GM12878 (cell line): ENCODE data around the gene NFATC2. TPM values are rescaled to one million over a fixed set of nuclear protein-coding genes. Genes with fewer than 3 reads are reported as not detected.

Source experiments
- ATAC-seq: fragments of 200-7000 bp; cut with Tn5 transposase; 3 replicates; pipeline ENCODE4 v1.9.1; 2020; ENCODE audit warnings: mild to moderate bottlenecking, moderate library complexity
- BruUV-seq: library from RNA; stranded (reverse); fragments of 400-500 nt; replicated peaks from 2 replicates; lab custom pipeline; 2021; lab: Mats Ljungman, UMichigan
- CTCF ChIA-PET: fragments of 300-600 bp; sonication (Branson Sonifier 250); formaldehyde crosslinking; extraction: SDS; loops from one replicate; lab custom pipeline; 2021; ENCODE audit warnings: inconsistent platforms; lab: Yijun Ruan, JAX
- POLR2A ChIA-PET: fragments of 350-600 bp; formaldehyde crosslinking; extraction: SDS; loops from one replicate; lab custom pipeline; 2021; ENCODE audit warnings: inconsistent platforms; lab: Charles Lee
- RAD21 ChIA-PET: fragments of 300-600 bp; sonication (Branson Sonifier 250); formaldehyde crosslinking; loops from one replicate; lab custom pipeline; 2023; ENCODE audit warnings: antibody characterized with exemption; ENCODE audit not compliant: unreplicated experiment; lab: Charles Lee
- SMC1A ChIA-PET: fragments of 300-600 bp; sonication (Branson Sonifier 250); formaldehyde crosslinking; loops from one replicate; lab custom pipeline; 2023; ENCODE audit not compliant: unreplicated experiment, uncharacterized antibody; lab: Charles Lee
- DNase-seq: peaks from one replicate; pipeline ENCODE4 v3.0.0-alpha.2; 2011; ENCODE audit warnings: low read depth, low spot score
- FAIRE-seq: peaks from 3 replicates; lab custom pipeline; 2011; peaks lifted over from hg19 to GRCh38; lab: Jason Lieb, UNC
- H2AFZ ChIP-seq: 2 replicates; pipeline ENCODE4 v1.6.0; 2011; ENCODE audit warnings: low read depth, low read length, control low read depth; ENCODE audit not compliant: control insufficient read depth
- H3K27ac ChIP-seq: 2 replicates; pipeline ENCODE4 v1.5.1; 2011; ENCODE audit warnings: control low read depth; ENCODE audit not compliant: control insufficient read depth, insufficient read depth
- H3K27me3 ChIP-seq, 2 experiments: replicated peaks in 1 of 2; 2 replicates each; pipeline versions ENCODE4 v1.6.0 to v1.6.1; 2011; ENCODE audit warnings: low read length in 1 of 2; ENCODE audit not compliant: control insufficient read depth in 2 of 2, insufficient read depth in 2 of 2
- H3K36me3 ChIP-seq, 2 experiments: 2 replicates each; pipeline ENCODE4 v1.5.1; 2011; ENCODE audit warnings: low read length in 1 of 2; ENCODE audit not compliant: control insufficient read depth in 2 of 2, insufficient read depth in 2 of 2
- H3K4me1 ChIP-seq: 2 replicates; pipeline ENCODE4 v1.6.1; 2011; ENCODE audit warnings: mild to moderate bottlenecking, low read length, moderate library complexity, mixed read lengths; ENCODE audit not compliant: control insufficient read depth, insufficient read depth
- H3K4me2 ChIP-seq: 2 replicates; pipeline ENCODE4 v1.6.0; 2011; ENCODE audit warnings: control low read depth; ENCODE audit not compliant: control insufficient read depth, insufficient read depth
- H3K4me3 ChIP-seq: fragments of 200-600 bp; sonication (generic); 2 replicates; pipeline ENCODE4 v1.5.1; 2016
- H3K79me2 ChIP-seq: 2 replicates; pipeline ENCODE4 v1.6.0; 2011; ENCODE audit warnings: low read length; ENCODE audit not compliant: control insufficient read depth, insufficient read depth
- H3K9ac ChIP-seq: 2 replicates; pipeline ENCODE4 v1.8.0; 2011; ENCODE audit warnings: low read length, control low read depth, mixed read lengths; ENCODE audit not compliant: control insufficient read depth, insufficient read depth
- H3K9me3 ChIP-seq: replicated peaks from 3 replicates; pipeline ENCODE4 v1.5.1; 2011; ENCODE audit warnings: mild to moderate bottlenecking, low read length; ENCODE audit not compliant: control insufficient read depth, insufficient read depth
- H4K20me1 ChIP-seq: 2 replicates; pipeline ENCODE4 v1.6.0; 2011; ENCODE audit not compliant: control insufficient read depth, insufficient read depth
- CBX5 ChIP-seq: sonication (generic); IDR thresholded peaks from 2 replicates; pipeline ENCODE4 v1.6.1; 2016; ENCODE audit warnings: low read depth, moderate library complexity, mild to moderate bottlenecking, inconsistent platforms
- DPF2 ChIP-seq: fragments of 450-650 bp; IDR thresholded peaks from 2 replicates; pipeline ENCODE4 v1.6.1; 2017; ENCODE audit warnings: mild to moderate bottlenecking
- E2F8 ChIP-seq: fragments of 450-650 bp; IDR thresholded peaks from 2 replicates; pipeline ENCODE4 v1.6.1; 2018; ENCODE audit warnings: mild to moderate bottlenecking, low read depth, moderate library complexity; ENCODE audit not compliant: partially characterized antibody
- GABPA ChIP-seq: IDR thresholded peaks from 2 replicates; pipeline ENCODE4 v1.6.1; 2014; ENCODE audit warnings: antibody characterized with exemption, low read depth, mild to moderate bottlenecking, inconsistent platforms
- HDAC6 ChIP-seq: fragments of 200-600 bp; sonication (generic); IDR thresholded peaks from one replicate; pipeline ENCODE4 v1.8.0; 2017; ENCODE audit warnings: antibody characterized with exemption; ENCODE audit not compliant: unreplicated experiment
- NFIC ChIP-seq: IDR thresholded peaks from 2 replicates; pipeline ENCODE4 v1.6.1; 2012; ENCODE audit warnings: low read depth, mild to moderate bottlenecking, inconsistent platforms, low read length, moderate library complexity
- NR2C1 ChIP-seq: fragments of 450-650 bp; IDR thresholded peaks from 2 replicates; pipeline ENCODE4 v1.6.1; 2017; ENCODE audit warnings: antibody characterized with exemption, mild to moderate bottlenecking, moderate library complexity
- NR2C2 ChIP-seq: IDR thresholded peaks from 2 replicates; pipeline ENCODE4 v1.6.1; 2011; ENCODE audit warnings: borderline replicate concordance, low read depth; ENCODE audit not compliant: control insufficient read depth, insufficient read length
- PAX5 ChIP-seq: IDR thresholded peaks from 2 replicates; pipeline ENCODE4 v1.6.1; 2011; ENCODE audit warnings: low read depth, low read length, borderline replicate concordance
- SUZ12 ChIP-seq: fragments of 200-600 bp; sonication (generic); IDR thresholded peaks from one replicate; pipeline ENCODE4 v1.6.1; 2018; ENCODE audit warnings: antibody characterized with exemption, mild to moderate bottlenecking; ENCODE audit not compliant: unreplicated experiment
- TARDBP ChIP-seq: IDR thresholded peaks from 2 replicates; pipeline ENCODE4 v1.6.1; 2016; ENCODE audit warnings: borderline replicate concordance
- TCF7 ChIP-seq: IDR thresholded peaks from 2 replicates; pipeline ENCODE4 v1.6.1; 2014; ENCODE audit warnings: antibody characterized with exemption, borderline replicate concordance
- WGBS: methylation state at CpG from one replicate; pipeline ENCODE4 v1.1.6; 2016; ENCODE audit warnings: low lambda C conversion rate; ENCODE audit not compliant: insufficient replicate concordance, insufficient coverage; ENCODE audit errors: missing lambda C conversion rate; 5-methylcytosine and 5-hydroxymethylcytosine counted together
- in situ Hi-C: fragments of 300-500 bp; cut with MboI; formaldehyde crosslinking; loops from 9 replicates; pipeline ENCODE4 v1.14.3; 2018; ENCODE audit warnings: mixed read lengths
- intact Hi-C: fragments of 100-400 bp; cut with micrococcal nuclease; formaldehyde crosslinking; loops from one replicate; pipeline ENCODE4 v1.14.2; 2022; ENCODE audit not compliant: unreplicated experiment
- polyA plus RNA-seq, 11 experiments: library from polyadenylated mRNA; depleted of rRNA in 4 of 11; unstranded in 6 of 11; stranded (reverse) in 5 of 11; fragments of >200 nt; fragmentation: Nextera tagmentation in 4 of 11; fragmentation: Illumina TruSeq in 1 of 11; extraction: Ambion mirVana in 4 of 11; extraction: Trizol in 1 of 11; gene quantifications; 1 replicate in 1 of 11; 2 replicates in 10 of 11; pipeline versions ENCODE4 v1.2.1 to v1.2.3, GENCODE V29; 2011 to 2016; ENCODE audit warnings: inconsistent platforms in 2 of 11, missing spikeins in 2 of 11, low read depth in 1 of 11
- total RNA-seq, 4 experiments: library from RNA; depleted of rRNA in 3 of 4; stranded (reverse); fragments of >200 nt in 3 of 4; fragmentation: Illumina TruSeq in 1 of 4; extraction: Trizol in 1 of 4; gene quantifications; 2 replicates each; pipeline versions ENCODE4 v1.2.1 to v1.2.3, GENCODE V29; 2013 to 2021

Gene NFATC2
- total and polyA plus RNA-seq, 10 of the 15 experiments (the other 5 are each of a cell fraction or from before 2014, with no cell fraction given) = 3.3 to 20.0 (median 7.3) TPM

DNA sequence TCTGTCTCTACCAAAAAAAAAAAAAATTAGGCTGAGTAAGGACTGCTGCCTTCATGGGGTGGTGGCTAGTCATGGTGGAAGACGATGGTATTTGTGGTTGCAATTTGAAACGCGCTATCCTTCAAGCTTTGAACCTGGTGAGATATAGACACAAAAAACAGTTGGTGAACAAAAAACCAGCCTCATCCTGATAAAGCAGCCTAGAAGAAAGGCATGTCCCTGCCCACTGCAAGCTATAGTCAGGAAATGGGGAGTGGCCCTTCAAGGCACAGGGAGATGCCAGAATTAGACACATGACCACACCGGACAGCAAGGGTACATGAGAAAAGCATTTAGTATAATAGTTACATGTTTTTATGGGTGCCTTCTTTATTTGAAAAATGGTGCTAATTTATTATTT is 193.6 kb downstream of the NFATC2 start (continued):
- TF ChIP-seq E2F8 (no peak), PAX5 (no peak), HDAC6 (no peak), CBX5 (no peak), NR2C2 (no peak)

DNA sequence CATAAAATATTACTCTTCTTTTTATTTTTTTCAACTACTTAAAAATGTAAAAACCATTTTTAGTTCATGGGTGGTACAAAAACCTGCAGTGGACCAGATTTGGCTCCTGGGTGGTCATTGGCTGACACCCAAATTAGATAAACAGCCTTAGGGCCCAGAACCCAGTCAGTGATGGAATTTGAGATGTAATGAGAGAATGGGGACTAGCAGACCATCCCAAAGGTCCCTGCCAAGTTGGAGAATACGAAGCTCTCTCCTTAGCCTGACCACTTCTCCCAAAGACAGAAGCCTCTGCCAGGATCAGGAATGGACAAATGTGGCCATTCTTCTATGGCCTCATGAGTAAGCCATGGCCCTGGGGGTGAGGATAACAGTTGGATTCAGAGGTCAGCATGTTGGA is 194.7 kb downstream of the NFATC2 start:
- Histone ChIP-seq H3K9me3 (peaks cover 4% of the 10 kb centered on the region; the same call in 2 of the 3 replicates), H3K4me1 (no peaks in the 10 kb centered on the region), H3K27me3 (no peaks in the 10 kb centered on the region; a peak in 2 of 4 replicates), H4K20me1 (no peaks in the 10 kb centered on the region), H3K4me3 (no peak overlapping the region), H3K27ac (no peak overlapping the region), H3K4me2 (no peak overlapping the region), H2AFZ (no peak overlapping the region), H3K9ac (no peak overlapping the region), H3K79me2 (no peaks in the 10 kb centered on the region), H3K36me3 (no peaks in the 10 kb centered on the region)
- POLR2A ChIA-PET = no interaction called here
- 0% methylated on average over 1 of the region's 1 CpG for WGBS
- BruUV-seq = no TSS peak
- intact Hi-C loops (no loop called here), in situ Hi-C loops (no loop called here)
- ATAC-seq (no peak), FAIRE-seq (no peak), DNase-seq (no peak)
- TF ChIP-seq NFIC (no peak), GABPA (no peak), NR2C1 (no peak), SUZ12 (no peak), DPF2 (no peak), TARDBP (no peak), TCF7 (no peak)
- CTCF ChIA-PET = no interaction called here
- RAD21 ChIA-PET = no interaction called here
- SMC1A ChIA-PET = no interaction called here
